IMR-90 (cell line): ENCODE results near the gene ABLIM3.

Experiments
- CEBPB ChIP-seq: IDR thresholded peaks from 2 replicates; pipeline ENCODE4 v1.6.1; 2012; ENCODE audit warnings: low read depth, low read length, improper control_type of control experiment
- POLR2A ChIP-seq: IDR thresholded peaks from 2 replicates; pipeline ENCODE4 v1.6.1; 2012; ENCODE audit warnings: mild to moderate bottlenecking, low read depth, low read length
- RCOR1 ChIP-seq: IDR thresholded peaks from 2 replicates; pipeline ENCODE4 v1.6.1; 2012; ENCODE audit warnings: mild to moderate bottlenecking, low read length, improper control_type of control experiment; ENCODE audit not compliant: insufficient replicate concordance

DNA sequence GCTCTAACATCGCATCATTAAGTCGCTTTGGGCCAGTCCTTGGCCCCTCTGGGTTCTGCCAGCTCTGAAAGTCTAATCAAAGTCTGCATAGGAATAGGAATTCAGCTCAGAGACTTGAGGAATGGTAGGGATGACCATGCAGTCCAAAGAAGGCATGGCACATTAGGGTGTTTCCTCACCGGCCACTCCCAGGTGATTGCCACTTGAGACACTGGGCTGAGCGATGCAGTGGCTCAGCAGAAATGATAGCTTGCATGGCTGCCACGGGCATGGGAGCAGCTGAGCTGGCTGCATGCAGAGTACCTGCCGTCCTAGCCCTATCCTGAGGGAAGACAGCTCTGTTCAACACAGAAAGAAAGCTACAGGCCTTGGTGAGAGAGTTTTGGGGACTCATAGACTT is 159.1 kb downstream of the ABLIM3 start:
- TF ChIP-seq POLR2A (no peak), CEBPB (no peak), RCOR1 (no peak)
